Pancreas (tissue), 10 donors: ENCODE measurements around the gene CBFA2T3. TPM values are rescaled to one million over a fixed set of nuclear protein-coding genes. Genes with fewer than 3 reads are reported as not detected.

Experiments
- ATAC-seq, 4 donors: fragments of 200-7000 bp; cut with Tn5 transposase; one replicate each; pipeline versions ENCODE4 v1.8.0 to v1.9.1; 2020; ENCODE audit warnings: mild to moderate bottlenecking in 4 of 4, moderate library complexity in 4 of 4
- DNase-seq, 6 donors: peaks; one replicate each; pipeline ENCODE4 v3.0.0-alpha.2; 2020
- FAIRE-seq: peaks from 2 replicates; lab custom pipeline; 2012; peaks lifted over from hg19 to GRCh38; lab: Jason Lieb, UNC
- H3K27ac ChIP-seq, 4 donors: fragments of 200-600 bp; sonication (generic); 1 replicate in 3 of 4; 2 replicates in 1 of 4; pipeline versions ENCODE4 v1.5.0 to v1.8.0; 2020
- H3K27me3 ChIP-seq, 4 donors: fragments of 200-600 bp; one replicate each; pipeline ENCODE4 v1.8.0; 2021
- H3K36me3 ChIP-seq, 3 donors: fragments of 200-600 bp; sonication (generic) in 1 of 3; one replicate each; pipeline versions ENCODE4 v1.5.0 to v1.8.0; 2020 to 2021
- H3K4me1 ChIP-seq, 3 donors: fragments of 200-600 bp; one replicate each; pipeline ENCODE4 v1.8.0; 2021
- H3K4me3 ChIP-seq, 4 donors: fragments of 200-600 bp; sonication (generic) in 2 of 4; one replicate each; pipeline versions ENCODE4 v1.5.0 to v1.8.0; 2020 to 2021
- H3K9me3 ChIP-seq, 4 donors: fragments of 200-600 bp; one replicate each; pipeline ENCODE4 v1.8.0; 2021
- WGBS, 2 donors: extraction: QIAGEN DNeasy Blood & Tissue Kit; methylation state at CpG; one replicate each; pipeline ENCODE4 v1.1.7; 2013; 5-methylcytosine and 5-hydroxymethylcytosine counted together
- intact Hi-C, 3 donors: fragments of 100-400 bp; cut with DNase I; formaldehyde crosslinking; loops; one replicate each; pipeline versions ENCODE4 v1.11.1 to v1.14.2; 2022
- polyA plus RNA-seq, 2 donors: library from polyadenylated mRNA; stranded (reverse); fragments of 200-250 nt; gene quantifications; one replicate each; pipeline ENCODE4 v1.2.3, GENCODE V29; 2013
- total RNA-seq, 6 donors: library from RNA; stranded (reverse); fragmentation: NEBNext Ultra II Directional in 4 of 6; extraction: Animal tissue kit (Norgen Biotek cat#: 25700) in 4 of 6; gene quantifications; one replicate each; pipeline versions ENCODE4 v1.2.1 to v1.2.4, GENCODE V29; 2021 to 2023
- TF ChIP-seq, protein P1 (sequence below), 4 donors: fragments of 200-600 bp; sonication (generic) in 3 of 4; IDR thresholded peaks; one replicate each; pipeline versions ENCODE4 v1.5.0 to v1.8.0; 2021; ENCODE audit warnings: antibody characterized with exemption in 4 of 4
- donor health status: healthy with polysubstance abuse.
- donor health status: DM: no; HTN: no; CAD: no; lungs with moderate emphysema.
- donor health status: DM: no; HTN: no; CAD: no.
- donor health status: control.
- donor health status: control.
- donor health status: Bipolar disorder and iron deficiency.
- donor health status: DM: yes; HTN: yes; CAD: no.
- donor health status: DM: no; HTN: no; CAD: no.
- donor health status: DM: no; HTN: no; CAD: no.
- donor health status: DM: yes; HTN: yes; CAD: no.

CBFA2T3 gene
- total and polyA plus RNA-seq, 8 donors = 8.7 to 27.0 (median 21.9) TPM

DNA sequence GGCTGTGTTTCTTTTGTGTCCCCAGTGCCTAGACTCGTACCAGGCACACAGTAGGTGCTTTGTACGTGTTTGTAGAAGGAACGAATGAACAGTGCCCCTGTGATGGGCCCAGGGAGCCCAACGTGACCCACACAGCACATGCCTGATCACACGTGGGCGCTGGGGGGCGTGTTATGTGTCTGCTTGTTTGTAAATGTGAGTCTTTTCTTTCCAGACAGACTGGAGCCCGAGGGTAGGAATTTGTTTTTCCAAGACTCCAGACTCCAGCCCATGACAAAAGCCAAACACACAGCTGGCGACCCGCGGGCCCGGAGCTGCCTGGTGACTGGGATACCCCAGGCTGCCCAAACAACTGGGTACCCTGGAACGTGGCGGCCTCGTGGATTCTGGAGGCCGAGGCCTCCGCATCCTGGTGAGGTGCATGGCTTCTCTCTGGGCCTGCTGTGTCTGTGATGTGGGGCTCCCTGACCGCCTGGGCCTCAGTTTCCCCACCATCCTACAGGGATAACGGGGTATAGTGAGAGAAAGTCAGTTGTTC lies 14.9 kb upstream of the CBFA2T3 start:
- TF ChIP-seq, protein P1, sequence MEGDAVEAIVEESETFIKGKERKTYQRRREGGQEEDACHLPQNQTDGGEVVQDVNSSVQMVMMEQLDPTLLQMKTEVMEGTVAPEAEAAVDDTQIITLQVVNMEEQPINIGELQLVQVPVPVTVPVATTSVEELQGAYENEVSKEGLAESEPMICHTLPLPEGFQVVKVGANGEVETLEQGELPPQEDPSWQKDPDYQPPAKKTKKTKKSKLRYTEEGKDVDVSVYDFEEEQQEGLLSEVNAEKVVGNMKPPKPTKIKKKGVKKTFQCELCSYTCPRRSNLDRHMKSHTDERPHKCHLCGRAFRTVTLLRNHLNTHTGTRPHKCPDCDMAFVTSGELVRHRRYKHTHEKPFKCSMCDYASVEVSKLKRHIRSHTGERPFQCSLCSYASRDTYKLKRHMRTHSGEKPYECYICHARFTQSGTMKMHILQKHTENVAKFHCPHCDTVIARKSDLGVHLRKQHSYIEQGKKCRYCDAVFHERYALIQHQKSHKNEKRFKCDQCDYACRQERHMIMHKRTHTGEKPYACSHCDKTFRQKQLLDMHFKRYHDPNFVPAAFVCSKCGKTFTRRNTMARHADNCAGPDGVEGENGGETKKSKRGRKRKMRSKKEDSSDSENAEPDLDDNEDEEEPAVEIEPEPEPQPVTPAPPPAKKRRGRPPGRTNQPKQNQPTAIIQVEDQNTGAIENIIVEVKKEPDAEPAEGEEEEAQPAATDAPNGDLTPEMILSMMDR (IDR thresholded peaks at IDR 0.05) = no peak
- Histone ChIP-seq H3K4me1 (no peaks in the 10 kb centered on the region), H3K36me3 (no peaks in the 10 kb centered on the region), H3K9me3 (no peaks in the 10 kb centered on the region), H3K27ac (no peak overlapping the region), H3K27me3 (peaks cover 0 to 6% (median 0%) of the 10 kb centered on the region in 4 donors), H3K4me3 (no peak overlapping the region)
- 62 to 75% methylated on average over 19 of the region's 19 CpGs for WGBS, 2 donors
- ATAC-seq (no peak), FAIRE-seq (no peak), DNase-seq (peak in 1 of 6 donors; percentile 52)
- intact Hi-C loops = no loop called here

DNA sequence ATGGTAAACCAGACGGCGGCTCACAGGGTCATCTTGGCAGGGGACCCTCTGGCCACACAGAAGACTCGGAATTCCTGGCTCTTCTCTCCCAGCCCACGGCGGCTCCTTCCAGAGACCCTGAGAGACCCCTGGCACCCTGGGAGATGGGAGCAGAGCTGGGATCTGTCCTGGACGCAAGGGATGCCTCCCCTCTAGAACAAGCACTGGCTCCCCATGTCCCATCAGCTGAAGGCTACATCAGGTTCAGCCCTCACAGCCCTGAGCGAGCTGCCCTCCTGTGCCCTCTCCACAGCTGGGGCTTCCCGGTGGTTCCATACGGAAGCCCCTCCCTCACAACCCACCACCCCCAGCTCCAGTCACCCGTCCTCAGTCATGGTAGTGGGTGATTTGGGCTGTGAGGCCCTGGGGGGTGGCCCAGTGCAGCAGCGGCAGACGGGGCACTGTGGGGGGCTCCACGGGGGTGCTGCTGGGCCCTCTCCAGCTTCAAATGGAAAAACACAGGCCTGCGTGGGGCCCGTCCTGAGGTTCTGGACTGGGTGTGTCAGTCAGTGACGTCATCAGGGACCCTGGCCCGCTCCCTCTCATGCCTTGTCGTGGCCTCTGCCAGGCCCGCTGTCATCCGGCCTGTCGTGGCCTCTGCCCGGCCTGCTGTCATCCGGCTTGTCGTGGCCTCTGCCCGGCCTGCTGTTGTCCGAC lies 13.0 kb upstream of the CBFA2T3 start:
- FAIRE-seq (no peak), ATAC-seq (no peak), DNase-seq (peak in 1 of 6 donors; percentile 46)
- no peaks in the 10 kb centered on the region for H3K9me3 ChIP-seq
- intact Hi-C loops = no loop called here
- 70 to 78% methylated on average over 26 of the region's 26 CpGs for WGBS, 2 donors
- H3K4me1 ChIP-seq = no peaks in the 10 kb centered on the region
- H3K4me3 ChIP-seq = no peak overlapping the region
- H3K27me3 ChIP-seq = peaks cover 0 to 4% (median 0%) of the 10 kb centered on the region in 4 donors
- H3K36me3 ChIP-seq = no peaks in the 10 kb centered on the region
- TF ChIP-seq, protein P1 (IDR thresholded peaks at IDR 0.05) = no peak
- no peak overlapping the region for H3K27ac ChIP-seq

DNA sequence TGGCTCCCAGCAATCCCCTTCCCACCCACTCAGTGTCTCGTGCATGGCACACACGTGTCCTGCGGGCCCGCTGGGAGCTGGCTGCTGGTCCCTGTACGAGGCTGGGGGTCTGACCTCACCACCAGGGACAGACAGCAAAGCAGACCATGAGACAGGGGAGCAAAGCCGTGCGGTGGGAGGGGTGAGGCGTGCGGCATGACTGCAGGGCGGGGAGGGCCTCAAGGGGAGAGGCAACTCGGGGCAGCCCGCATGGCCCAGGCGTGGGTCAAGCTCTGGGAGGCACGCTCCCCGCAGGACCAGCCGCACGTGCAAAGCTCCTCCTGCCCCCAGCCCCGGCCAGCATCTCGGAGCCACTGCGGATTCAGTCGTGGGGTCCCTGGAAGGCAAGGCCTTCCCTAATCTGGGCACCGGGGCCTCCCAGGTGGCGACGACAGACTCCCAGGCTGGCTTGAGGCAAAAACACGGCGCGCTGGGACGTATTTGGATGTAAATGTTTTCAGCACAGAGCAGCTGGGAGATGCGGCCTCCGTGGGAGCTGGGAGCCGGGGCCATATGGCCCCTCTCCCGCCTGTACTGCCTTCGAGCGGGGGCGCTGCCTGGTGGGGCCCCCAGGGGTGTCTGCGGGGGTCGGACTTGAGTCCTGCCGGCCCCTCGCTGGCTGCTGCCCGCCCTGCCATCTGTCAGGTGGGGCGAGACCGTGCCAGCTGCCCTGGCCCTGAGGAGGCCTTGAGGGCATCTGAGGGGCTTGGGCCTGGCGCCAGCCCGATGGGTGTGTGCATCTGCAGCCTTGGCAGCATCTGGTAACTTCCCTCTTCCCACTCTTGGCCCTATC lies 12.2 kb upstream of the CBFA2T3 start:
- FAIRE-seq (no peak), DNase-seq (peak in 2 of 6 donors; percentile 16 to 74), ATAC-seq (peak in 2 of 4 donors; percentile 25 to 46)
- 57 to 59% methylated on average over 43 to 44 of the region's 44 CpGs for WGBS, 2 donors
- Histone ChIP-seq H3K27ac (no peak overlapping the region), H3K4me1 (no peaks in the 10 kb centered on the region), H3K27me3 (peaks cover 0 to under 1% (median 0%) of the 10 kb centered on the region in 4 donors), H3K36me3 (no peaks in the 10 kb centered on the region), H3K9me3 (no peaks in the 10 kb centered on the region), H3K4me3 (no peak overlapping the region)
- intact Hi-C loops = no loop called here
- TF ChIP-seq, protein P1 (IDR thresholded peaks at IDR 0.05) = no peak

DNA sequence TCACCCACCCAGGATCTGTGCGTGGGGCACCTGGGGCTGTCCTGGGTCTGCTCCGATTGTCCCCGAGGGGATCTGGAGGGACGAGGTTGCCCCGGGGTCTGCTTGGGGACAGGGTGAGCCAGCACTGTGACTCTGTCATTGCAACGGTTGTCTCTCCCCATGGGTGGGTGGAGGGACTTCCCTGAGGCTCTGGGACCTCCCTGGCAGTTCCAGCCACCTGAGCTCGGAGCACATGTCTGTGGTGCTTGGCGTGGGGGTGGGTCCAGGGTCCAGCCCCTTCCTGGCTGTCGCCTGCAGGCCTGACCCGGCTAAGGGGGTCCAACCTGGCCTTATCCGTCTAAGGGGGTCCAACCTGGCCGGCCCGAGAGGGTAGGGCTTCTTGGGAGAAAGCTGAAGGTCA lies 8.5 kb upstream of the CBFA2T3 start:
- Histone ChIP-seq H3K4me1 (no peaks in the 10 kb centered on the region), H3K27ac (no peak overlapping the region), H3K36me3 (no peaks in the 10 kb centered on the region), H3K27me3 (no peaks in the 10 kb centered on the region), H3K4me3 (no peak overlapping the region), H3K9me3 (no peaks in the 10 kb centered on the region)
- FAIRE-seq = no peak
- WGBS, 2 donors = 49 to 54% methylated on average over 13 of the region's 13 CpGs
- intact Hi-C loops = no loop called here
- DNase-seq = peak in 1 of 6 donors; percentile 58
- no peak for ATAC-seq
- TF ChIP-seq, protein P1 (IDR thresholded peaks at IDR 0.05) = no peak
